ENCODE results near the gene SVIL. TPM values are rescaled to one million over a fixed set of nuclear protein-coding genes. Genes with fewer than 3 reads are reported as not detected.
"Not testable (repeated sequence)": the region's sequence is repeated elsewhere in the genome, so short reads cannot be mapped to it uniquely, and the experiment has no call there.

SVIL gene
- total RNA-seq, 1 experiment from 2014 or later = 166 TPM

DNA sequence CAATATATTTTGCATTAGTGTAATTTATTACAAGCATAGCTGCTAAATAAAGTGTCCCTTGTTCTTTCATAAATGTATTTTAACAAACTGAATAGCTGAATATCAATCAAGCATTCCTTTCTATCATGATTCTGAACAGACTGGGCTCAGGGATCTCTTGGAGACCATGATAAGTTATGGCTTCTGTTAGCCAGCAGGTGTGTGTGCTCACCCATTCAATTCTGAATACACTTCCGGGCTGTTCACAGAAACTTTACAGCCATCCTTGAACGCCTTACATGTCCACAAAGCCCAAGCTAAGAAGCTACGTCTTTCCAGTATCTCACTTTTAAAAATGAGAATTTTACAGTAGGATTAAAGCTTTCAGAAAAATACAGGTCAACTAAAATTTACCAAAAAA, 115.1 kb downstream of the SVIL start:
- Histone ChIP-seq H3K4me1 (replicated peaks; ENCODE audit: insufficient read depth) (no peaks in the 10 kb centered on the region), H3F3A (ENCODE audit: insufficient read depth, low read depth) (no peaks in the 10 kb centered on the region), H3K9me3 (ENCODE audit: insufficient read depth, low read depth) (no peaks in the 10 kb centered on the region), H4K20me1 (ENCODE audit: insufficient read depth) (no peaks in the 10 kb centered on the region), H3K9me2 (ENCODE audit: insufficient read depth) (no peaks in the 10 kb centered on the region), H3K27me3 (ENCODE audit: insufficient read depth, low read depth) (no peaks in the 10 kb centered on the region), H3K4me2 (no peak overlapping the region), H3K79me2 (ENCODE audit: low read depth) (no peaks in the 10 kb centered on the region), H3K4me3 (no peak overlapping the region), H3K36me3 (ENCODE audit: low read depth) (0 out of 2 replicates have a peak, but pooled peaks cover 6% of the 10 kb centered on the region), H2AFZ (no peak overlapping the region), H3K27ac (no peak overlapping the region)
- BruUV-seq (replicated peaks) = no TSS peak
- TF ChIP-seq EZH2 (IDR thresholded peaks at IDR 0.05; ENCODE audit: low read depth) = no peak
- TF ChIP-seq, protein P1, sequence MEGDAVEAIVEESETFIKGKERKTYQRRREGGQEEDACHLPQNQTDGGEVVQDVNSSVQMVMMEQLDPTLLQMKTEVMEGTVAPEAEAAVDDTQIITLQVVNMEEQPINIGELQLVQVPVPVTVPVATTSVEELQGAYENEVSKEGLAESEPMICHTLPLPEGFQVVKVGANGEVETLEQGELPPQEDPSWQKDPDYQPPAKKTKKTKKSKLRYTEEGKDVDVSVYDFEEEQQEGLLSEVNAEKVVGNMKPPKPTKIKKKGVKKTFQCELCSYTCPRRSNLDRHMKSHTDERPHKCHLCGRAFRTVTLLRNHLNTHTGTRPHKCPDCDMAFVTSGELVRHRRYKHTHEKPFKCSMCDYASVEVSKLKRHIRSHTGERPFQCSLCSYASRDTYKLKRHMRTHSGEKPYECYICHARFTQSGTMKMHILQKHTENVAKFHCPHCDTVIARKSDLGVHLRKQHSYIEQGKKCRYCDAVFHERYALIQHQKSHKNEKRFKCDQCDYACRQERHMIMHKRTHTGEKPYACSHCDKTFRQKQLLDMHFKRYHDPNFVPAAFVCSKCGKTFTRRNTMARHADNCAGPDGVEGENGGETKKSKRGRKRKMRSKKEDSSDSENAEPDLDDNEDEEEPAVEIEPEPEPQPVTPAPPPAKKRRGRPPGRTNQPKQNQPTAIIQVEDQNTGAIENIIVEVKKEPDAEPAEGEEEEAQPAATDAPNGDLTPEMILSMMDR (conservative IDR thresholded peaks at IDR 0.05) = no peak
- ChIA-PET POLR2A (ENCODE audit: unreplicated experiment) (interaction anchor here (0.7 kb wide), 2 partner anchors 41 to 127 kb away, joined by 3 to 6 read pairs; no protein-coding TSS in a partner anchor), CTCF (no interaction called here)
- DNase-seq = no peak
- intact Hi-C loops (cut with micrococcal nuclease; ENCODE audit: unreplicated experiment) = no loop called here

DNA sequence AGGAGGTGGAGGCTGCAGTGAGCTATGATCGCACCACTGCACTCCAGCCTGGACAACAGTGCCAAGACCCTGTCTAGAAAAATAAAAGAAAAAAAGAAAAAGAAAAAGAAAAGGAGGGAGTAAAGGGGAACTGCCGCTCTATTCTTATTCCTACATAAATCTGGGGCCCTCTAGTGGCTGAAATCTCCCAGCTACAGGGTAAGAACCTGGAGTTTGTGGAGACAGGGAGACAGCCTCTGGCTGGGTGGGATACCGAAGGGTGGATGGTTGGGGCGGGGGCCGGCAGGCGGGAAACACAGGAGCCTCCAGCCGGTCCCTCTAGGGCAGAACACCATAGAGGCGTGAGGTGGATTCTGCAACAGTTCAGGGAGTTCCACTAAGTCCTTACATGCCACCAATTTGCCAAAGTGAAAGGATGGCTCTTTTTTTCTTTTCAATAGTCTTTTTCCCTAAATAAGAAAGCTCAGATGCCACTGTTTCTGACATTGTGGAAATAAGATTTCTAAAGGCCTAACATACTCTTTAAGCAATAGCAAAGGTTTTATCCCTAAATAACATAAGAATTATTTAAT, 117.3 kb downstream of the SVIL start:
- H3F3A ChIP-seq (ENCODE audit: insufficient read depth, low read depth) = no peaks in the 10 kb centered on the region
- H3K36me3 ChIP-seq (ENCODE audit: low read depth) = 0 out of 2 replicates have a peak, but pooled peaks cover 9% of the 10 kb centered on the region
- no peaks in the 10 kb centered on the region for H3K9me2 ChIP-seq (ENCODE audit: insufficient read depth)
- no peaks in the 10 kb centered on the region for H3K27me3 ChIP-seq (ENCODE audit: insufficient read depth, low read depth)
- POLR2A ChIA-PET (ENCODE audit: unreplicated experiment) = no interaction called here
- TF ChIP-seq, protein P1 (conservative IDR thresholded peaks at IDR 0.05) = peak; percentile 64
- no peak for TF ChIP-seq EZH2 (IDR thresholded peaks at IDR 0.05; ENCODE audit: low read depth)
- no peaks in the 10 kb centered on the region for H3K79me2 ChIP-seq (ENCODE audit: low read depth)
- no peak overlapping the region for H3K27ac ChIP-seq
- DNase-seq = peak in 1 of 2 experiments; percentile 9
- no peak overlapping the region for H3K4me2 ChIP-seq
- H3K9me3 ChIP-seq (ENCODE audit: insufficient read depth, low read depth) = no peaks in the 10 kb centered on the region
- intact Hi-C loops (cut with micrococcal nuclease; ENCODE audit: unreplicated experiment) = no loop called here
- no peak overlapping the region for H2AFZ ChIP-seq
- BruUV-seq (replicated peaks) = no TSS peak
- CTCF ChIA-PET = no interaction called here
- H4K20me1 ChIP-seq (ENCODE audit: insufficient read depth) = no peaks in the 10 kb centered on the region
- H3K4me3 ChIP-seq = no peak overlapping the region
- H3K4me1 ChIP-seq (replicated peaks; ENCODE audit: insufficient read depth) = no peaks in the 10 kb centered on the region

DNA sequence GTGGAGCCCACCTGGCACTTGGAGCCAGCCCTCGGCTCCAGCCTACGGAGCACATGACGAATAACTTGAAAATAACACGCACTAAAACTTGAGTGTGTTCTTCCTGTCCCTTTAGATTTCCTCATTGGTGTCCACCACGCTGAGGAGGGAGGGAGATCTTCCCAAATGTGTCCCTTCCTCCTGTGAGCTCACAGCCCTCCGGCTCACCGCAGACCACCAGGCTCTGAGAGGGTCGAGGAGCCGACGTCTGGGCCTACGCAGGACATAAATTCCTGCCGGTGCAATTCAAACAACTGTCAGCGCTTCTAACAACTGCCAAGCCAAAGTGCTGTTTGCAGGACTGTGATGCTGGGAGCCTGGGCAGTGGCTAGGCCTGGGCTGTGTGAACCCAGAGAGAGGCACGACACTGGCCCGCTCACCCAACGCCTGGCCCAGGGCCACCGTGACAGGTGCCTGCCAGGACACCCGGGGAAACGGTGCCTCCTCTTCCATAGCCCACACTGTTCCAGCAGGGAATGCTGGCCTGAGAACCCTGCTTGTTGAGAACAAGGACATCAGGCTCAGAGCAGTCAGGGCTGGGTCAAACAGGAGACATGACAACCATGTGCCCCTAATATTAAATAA, 118.3 kb downstream of the SVIL start:
- H3K4me3 ChIP-seq; H3K27ac ChIP-seq; H2AFZ ChIP-seq; H3K36me3 ChIP-seq (ENCODE audit: low read depth); H3K4me1 ChIP-seq (replicated peaks; ENCODE audit: insufficient read depth); H4K20me1 ChIP-seq (ENCODE audit: insufficient read depth); BruUV-seq (replicated peaks); H3K4me2 ChIP-seq; intact Hi-C loops (cut with micrococcal nuclease; ENCODE audit: unreplicated experiment); POLR2A ChIA-PET (ENCODE audit: unreplicated experiment); CTCF ChIA-PET; DNase-seq; H3K27me3 ChIP-seq (ENCODE audit: insufficient read depth, low read depth); H3K79me2 ChIP-seq (ENCODE audit: low read depth); H3K9me2 ChIP-seq (ENCODE audit: insufficient read depth); H3K9me3 ChIP-seq (ENCODE audit: insufficient read depth, low read depth); H3F3A ChIP-seq (ENCODE audit: insufficient read depth, low read depth): not testable (repeated sequence)

DNA sequence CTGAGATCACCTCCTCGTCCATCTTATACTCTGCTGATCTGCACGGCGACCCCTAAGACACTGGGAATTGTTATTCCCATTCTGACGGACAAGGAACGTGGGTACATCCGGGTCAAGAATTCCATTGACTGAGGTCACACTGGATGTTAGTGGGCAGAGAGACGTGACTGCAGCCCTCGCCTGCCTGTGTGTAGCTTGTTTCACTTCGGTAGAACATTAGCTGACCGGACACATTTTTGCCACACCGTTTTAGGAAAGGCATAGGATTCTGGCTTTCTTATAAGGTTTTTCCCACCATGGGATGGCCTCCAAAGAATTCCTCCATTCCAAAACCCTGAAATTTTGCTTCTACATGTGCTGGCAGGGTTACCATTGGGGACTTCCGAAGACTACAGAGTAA, 118.9 kb downstream of the SVIL start:
- H3K4me3 ChIP-seq; H3K4me1 ChIP-seq (replicated peaks; ENCODE audit: insufficient read depth); DNase-seq; H3K4me2 ChIP-seq; H3K9me3 ChIP-seq (ENCODE audit: insufficient read depth, low read depth); H4K20me1 ChIP-seq (ENCODE audit: insufficient read depth); intact Hi-C loops (cut with micrococcal nuclease; ENCODE audit: unreplicated experiment); H3F3A ChIP-seq (ENCODE audit: insufficient read depth, low read depth); H3K27ac ChIP-seq; H3K79me2 ChIP-seq (ENCODE audit: low read depth); H3K9me2 ChIP-seq (ENCODE audit: insufficient read depth); BruUV-seq (replicated peaks); H3K36me3 ChIP-seq (ENCODE audit: low read depth); H2AFZ ChIP-seq; H3K27me3 ChIP-seq (ENCODE audit: insufficient read depth, low read depth): not testable (repeated sequence)
- ChIA-PET POLR2A (ENCODE audit: unreplicated experiment) (interaction anchor here (0.6 kb wide), 1 partner anchor 66 kb away, joined by 12 read pairs; no protein-coding TSS in a partner anchor), CTCF (interaction anchor here (0.6 kb wide), 2 partner anchors 19 to 34 kb away, joined by 5 to 17 read pairs; no protein-coding TSS in a partner anchor)

DNA sequence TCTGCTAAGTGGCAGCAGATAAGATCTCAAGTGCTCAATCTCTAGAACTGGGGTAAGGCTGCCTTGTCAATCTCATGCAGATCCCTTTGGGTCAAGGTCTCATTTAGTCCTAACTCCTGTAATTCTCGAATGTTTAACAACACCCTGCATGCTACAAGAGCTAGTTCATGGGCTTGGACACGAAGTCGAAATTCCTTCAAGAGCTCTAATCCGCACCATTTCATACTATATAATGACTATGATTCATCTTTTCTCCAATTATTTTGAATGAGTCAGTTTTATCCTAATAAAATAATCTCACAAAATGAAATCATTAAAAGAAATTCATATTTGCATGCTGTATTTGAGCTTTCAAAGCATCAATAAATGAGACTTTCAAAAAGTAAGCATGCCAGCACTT, 119.7 kb downstream of the SVIL start:
- H3K79me2 ChIP-seq (ENCODE audit: low read depth); H2AFZ ChIP-seq; H3K27ac ChIP-seq; H3K9me2 ChIP-seq (ENCODE audit: insufficient read depth); intact Hi-C loops (cut with micrococcal nuclease; ENCODE audit: unreplicated experiment); H3K4me2 ChIP-seq; H4K20me1 ChIP-seq (ENCODE audit: insufficient read depth); H3K9me3 ChIP-seq (ENCODE audit: insufficient read depth, low read depth); H3F3A ChIP-seq (ENCODE audit: insufficient read depth, low read depth); DNase-seq; BruUV-seq (replicated peaks); H3K36me3 ChIP-seq (ENCODE audit: low read depth); H3K27me3 ChIP-seq (ENCODE audit: insufficient read depth, low read depth); H3K4me1 ChIP-seq (replicated peaks; ENCODE audit: insufficient read depth); H3K4me3 ChIP-seq: not testable (repeated sequence)
- POLR2A ChIA-PET (ENCODE audit: unreplicated experiment) = interaction anchor here (0.6 kb wide), 1 partner anchor 65 kb away, joined by 12 read pairs; no protein-coding TSS in a partner anchor
- CTCF ChIA-PET = interaction anchor here (0.6 kb wide), 1 partner anchor 18 kb away, joined by 5 read pairs; no protein-coding TSS in a partner anchor
